ENCODE results near the gene SYNGR3. TPM values are rescaled to one million over a fixed set of nuclear protein-coding genes. Genes with fewer than 3 reads are reported as not detected.
"Not testable (repeated sequence)": the region's sequence is repeated elsewhere in the genome, so short reads cannot be mapped to it uniquely, and the experiment has no call there.

The SYNGR3 gene
- polyA plus RNA-seq, 1 experiment: 1.8 TPM

DNA sequence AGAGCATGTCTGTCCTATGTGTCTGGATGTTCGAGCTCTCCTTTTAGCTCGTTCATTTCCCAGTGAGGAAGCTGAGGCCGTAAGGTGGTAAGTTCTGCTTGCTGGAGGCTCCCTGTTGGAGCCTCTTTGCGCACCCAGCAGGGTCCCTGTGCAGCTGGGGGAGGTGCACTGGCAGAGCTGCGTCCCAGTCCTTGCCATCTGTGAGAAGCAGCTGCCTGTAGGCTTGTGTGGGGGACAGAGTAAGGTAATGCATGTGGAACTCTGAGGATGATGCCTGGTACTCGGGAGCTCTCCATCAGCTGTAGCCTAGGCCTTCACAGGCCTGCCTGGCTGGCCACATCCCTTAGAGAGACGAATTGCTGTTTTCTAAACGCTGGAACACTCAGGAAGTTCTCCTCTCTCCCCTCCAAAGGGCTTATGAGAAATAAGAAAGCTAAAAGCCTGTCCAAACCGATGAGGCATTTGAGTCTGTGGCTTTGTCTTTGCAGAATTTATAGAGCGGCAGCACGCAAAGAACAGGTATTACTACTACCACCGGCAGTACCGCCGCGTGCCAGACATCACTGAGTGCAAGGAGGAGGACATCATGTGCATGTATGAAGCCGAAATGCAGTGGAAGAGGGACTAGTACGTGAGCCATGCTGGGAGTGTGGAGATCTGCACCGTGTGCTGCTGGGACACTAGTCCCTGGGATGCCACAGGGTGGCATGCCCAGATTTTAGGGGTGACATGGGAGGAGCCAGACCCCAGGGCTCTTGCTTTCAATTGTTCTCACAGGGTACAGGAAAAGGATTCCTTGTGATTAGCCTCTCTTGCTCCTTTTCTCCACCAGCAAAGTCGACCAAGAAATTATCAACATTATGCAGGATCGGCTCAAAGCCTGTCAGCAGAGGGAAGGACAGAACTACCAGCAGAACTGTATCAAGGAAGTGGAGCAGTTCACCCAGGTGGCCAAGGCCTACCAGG is 28.8 kb upstream of the SYNGR3 start:
- H3K9me3 ChIP-seq (ENCODE audit: control insufficient read depth, insufficient read depth, low read length): peaks cover 3% of the 10 kb centered on the region; the same call in 1 of the 2 replicates
- CTCF ChIA-PET: interaction anchor here (1.7 kb wide), 1 partner anchor 180 kb away, joined by 5 read pairs; no protein-coding TSS in a partner anchor
- peak overlapping the region; percentile 40 for H3K27ac ChIP-seq (ENCODE audit: low read depth, low read length)
- H3K27me3 ChIP-seq (ENCODE audit: control insufficient read depth, insufficient read depth, low read length): no peaks in the 10 kb centered on the region
- H3K4me3 ChIP-seq (ENCODE audit: low read depth, low read length): peak overlapping the region; percentile 86
- TF ChIP-seq, protein P1, sequence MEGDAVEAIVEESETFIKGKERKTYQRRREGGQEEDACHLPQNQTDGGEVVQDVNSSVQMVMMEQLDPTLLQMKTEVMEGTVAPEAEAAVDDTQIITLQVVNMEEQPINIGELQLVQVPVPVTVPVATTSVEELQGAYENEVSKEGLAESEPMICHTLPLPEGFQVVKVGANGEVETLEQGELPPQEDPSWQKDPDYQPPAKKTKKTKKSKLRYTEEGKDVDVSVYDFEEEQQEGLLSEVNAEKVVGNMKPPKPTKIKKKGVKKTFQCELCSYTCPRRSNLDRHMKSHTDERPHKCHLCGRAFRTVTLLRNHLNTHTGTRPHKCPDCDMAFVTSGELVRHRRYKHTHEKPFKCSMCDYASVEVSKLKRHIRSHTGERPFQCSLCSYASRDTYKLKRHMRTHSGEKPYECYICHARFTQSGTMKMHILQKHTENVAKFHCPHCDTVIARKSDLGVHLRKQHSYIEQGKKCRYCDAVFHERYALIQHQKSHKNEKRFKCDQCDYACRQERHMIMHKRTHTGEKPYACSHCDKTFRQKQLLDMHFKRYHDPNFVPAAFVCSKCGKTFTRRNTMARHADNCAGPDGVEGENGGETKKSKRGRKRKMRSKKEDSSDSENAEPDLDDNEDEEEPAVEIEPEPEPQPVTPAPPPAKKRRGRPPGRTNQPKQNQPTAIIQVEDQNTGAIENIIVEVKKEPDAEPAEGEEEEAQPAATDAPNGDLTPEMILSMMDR (IDR thresholded peaks at IDR 0.05; ENCODE audit: low read depth, low read length): no peak
- POLR2A ChIA-PET: interaction anchor here (0.6 to 1.7 kb wide), 6 partner anchors 10 to 194 kb away, joined by 3 to 9 read pairs (median 6); partner anchors contain the start of genes MSRB1, RAB26, TBL3 and TRAF7
- DNase-seq (ENCODE audit: low read depth, low spot score): no peak

DNA sequence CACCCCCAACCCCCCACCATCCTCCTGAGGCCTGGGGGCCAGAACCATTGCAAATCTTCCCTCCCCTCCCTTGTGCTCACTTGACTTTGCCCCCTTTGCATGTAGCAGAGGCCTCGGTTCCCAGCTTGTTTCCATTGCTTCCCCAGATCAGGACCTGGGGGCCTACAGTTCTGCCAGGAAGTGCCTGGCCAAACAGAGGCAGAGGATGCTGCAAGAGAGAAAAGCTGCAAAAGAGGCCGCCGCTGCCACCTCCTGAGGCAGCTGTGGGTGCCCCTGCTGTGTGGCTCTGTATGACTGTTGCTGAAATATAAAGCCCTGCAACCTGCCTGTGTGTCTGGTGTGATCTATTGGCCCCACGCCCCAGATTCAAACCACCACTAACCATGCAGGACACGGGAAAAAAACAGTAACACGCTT is 28.1 kb upstream of the SYNGR3 start:
- Histone ChIP-seq H3K9me3 (ENCODE audit: control insufficient read depth, insufficient read depth, low read length) (peaks cover 3% of the 10 kb centered on the region; the same call in 1 of the 2 replicates), H3K27ac (ENCODE audit: low read depth, low read length) (no peak overlapping the region), H3K4me3 (ENCODE audit: low read depth, low read length) (no peak overlapping the region), H3K27me3 (ENCODE audit: control insufficient read depth, insufficient read depth, low read length) (no peaks in the 10 kb centered on the region)
- ChIA-PET POLR2A (interaction anchor here (1.0 to 1.7 kb wide), 3 partner anchors 9 to 194 kb away, joined by 3 to 8 read pairs (median 4); partner anchors contain the start of genes MSRB1, TBL3 and TRAF7), CTCF (interaction anchor here (1.7 kb wide), 1 partner anchor 179 kb away, joined by 5 read pairs; no protein-coding TSS in a partner anchor)
- DNase-seq (ENCODE audit: low read depth, low spot score): no peak
- TF ChIP-seq, protein P1 (IDR thresholded peaks at IDR 0.05; ENCODE audit: low read depth, low read length): no peak

- CTCF ChIA-PET; H3K27ac ChIP-seq (ENCODE audit: low read depth, low read length); H3K27me3 ChIP-seq (ENCODE audit: control insufficient read depth, insufficient read depth, low read length); H3K9me3 ChIP-seq (ENCODE audit: control insufficient read depth, insufficient read depth, low read length); DNase-seq (ENCODE audit: low read depth, low spot score): not testable (repeated sequence)
- peak overlapping the region; percentile 90 for H3K4me3 ChIP-seq (ENCODE audit: low read depth, low read length)
- POLR2A ChIA-PET: interaction anchor here (1.0 to 1.7 kb wide), 3 partner anchors 9 to 193 kb away, joined by 3 to 8 read pairs (median 3); partner anchors contain the start of genes TBL3 and TRAF7
Observed at GRCh38 chr16:1962161-1963153, 27.3 kb upstream of the SYNGR3 start.

- TF ChIP-seq, protein P1 (IDR thresholded peaks at IDR 0.05; ENCODE audit: low read depth, low read length): no peak
- no peak for DNase-seq (ENCODE audit: low read depth, low spot score)
- H3K9me3 ChIP-seq (ENCODE audit: control insufficient read depth, insufficient read depth, low read length): no peaks in the 10 kb centered on the region; the same call in 1 of the 2 replicates
- POLR2A ChIA-PET: interaction anchor here (0.6 to 2.0 kb wide), 38 partner anchors 8 to 772 kb away, joined by 3 to 20 read pairs (median 5); partner anchors contain the start of genes ECI1, FAHD1, GFER and HAGH
- peak overlapping the region; percentile 75 for H3K27ac ChIP-seq (ENCODE audit: low read depth, low read length)
- H3K27me3 ChIP-seq (ENCODE audit: control insufficient read depth, insufficient read depth, low read length): no peaks in the 10 kb centered on the region
- H3K4me3 ChIP-seq (ENCODE audit: low read depth, low read length): peak overlapping the region; percentile 90
- CTCF ChIA-PET: interaction anchor here (0.7 to 0.9 kb wide), 2 partner anchors 245 to 1622 kb away, joined by 4 to 6 read pairs; no protein-coding TSS in a partner anchor
Observed at GRCh38 chr16:1963806-1964505, 25.8 kb upstream of the SYNGR3 start.
